Thymus (tissue), 11 donors: ENCODE measurements around the gene MOV10L1. TPM values are rescaled to one million over a fixed set of nuclear protein-coding genes. Genes with fewer than 3 reads are reported as not detected.
"Not testable (repeated sequence)": the region's sequence is repeated elsewhere in the genome, so short reads cannot be mapped to it uniquely, and the experiment has no call there.

Experiments used
- DNase-seq, 9 donors: peaks; one replicate each; pipeline ENCODE4 v3.0.0-alpha.2; 2013; ENCODE audit warnings: low spot score in 9 of 9, low read depth in 6 of 9, missing footprints in 1 of 9
- H3K27ac ChIP-seq, 2 donors: one replicate each; pipeline ENCODE4 v1.5.1; 2013; ENCODE audit warnings: control low read depth in 1 of 2, low read depth in 1 of 2, low read length in 1 of 2, mild to moderate bottlenecking in 1 of 2, moderate library complexity in 1 of 2
- H3K27me3 ChIP-seq, 2 donors: one replicate each; pipeline ENCODE4 v1.5.1; 2013; ENCODE audit warnings: low read length in 1 of 2; ENCODE audit not compliant: control insufficient read depth in 2 of 2, insufficient read depth in 1 of 2
- H3K36me3 ChIP-seq, 2 donors: one replicate each; pipeline ENCODE4 v1.5.1; 2013; ENCODE audit warnings: low read length in 1 of 2, mild to moderate bottlenecking in 1 of 2, moderate library complexity in 1 of 2; ENCODE audit not compliant: control insufficient read depth in 2 of 2, insufficient read depth in 2 of 2
- H3K4me1 ChIP-seq, 2 donors: one replicate each; pipeline ENCODE4 v1.5.1; 2013; ENCODE audit warnings: low read length in 2 of 2; ENCODE audit not compliant: control insufficient read depth in 2 of 2, insufficient read depth in 2 of 2
- H3K4me3 ChIP-seq, 2 donors: one replicate each; pipeline ENCODE4 v1.5.1; 2013; ENCODE audit warnings: low read length in 2 of 2, control low read depth in 1 of 2, mild to moderate bottlenecking in 1 of 2
- H3K9me3 ChIP-seq, 2 donors: one replicate each; pipeline ENCODE4 v1.5.1; 2013; ENCODE audit warnings: low read length in 1 of 2, mild to moderate bottlenecking in 1 of 2; ENCODE audit not compliant: control insufficient read depth in 2 of 2, insufficient read depth in 1 of 2
- WGBS: extraction: QIAGEN DNeasy Blood & Tissue Kit; methylation state at CpG from one replicate; pipeline ENCODE4 v1.1.7; 2013; 5-methylcytosine and 5-hydroxymethylcytosine counted together
- polyA plus RNA-seq: library from polyadenylated mRNA; stranded (reverse); fragments of 200-250 nt; gene quantifications from one replicate; pipeline ENCODE4 v1.2.3, GENCODE V29; 2013
- total RNA-seq: library from RNA; stranded (reverse); fragments of 120-200 nt; gene quantifications from one replicate; pipeline ENCODE4 v1.2.4, GENCODE V29; 2013
- donor health status: healthy.

MOV10L1 gene
- total and polyA plus RNA-seq, 2 donors, result 0.14 to 0.32 TPM

- H3K4me3 ChIP-seq, result no peak overlapping the region
- no peak overlapping the region for H3K27ac ChIP-seq
- H3K9me3 ChIP-seq, result no peaks in the 10 kb centered on the region
- no peak for DNase-seq
- no peaks in the 10 kb centered on the region for H3K4me1 ChIP-seq
- no peaks in the 10 kb centered on the region for H3K36me3 ChIP-seq
- 95% methylated on average over 7 of the region's 7 CpGs for WGBS
- H3K27me3 ChIP-seq, result peaks cover 0 to 13% of the 10 kb centered on the region in 2 donors
These were observed 63.9 kb downstream of the MOV10L1 start for GRCh38 chr22:50153756-50154140.

GRCh38 chr22:50157709-50158375 lies 68.0 kb downstream of the MOV10L1 start:
- 89% methylated on average over 21 of the region's 21 CpGs for WGBS

GRCh38 chr22:50160947-50161346 lies 71.1 kb downstream of the MOV10L1 start:
- Histone ChIP-seq H3K27me3 (peaks cover 0 to 20% of the 10 kb centered on the region in 2 donors), H3K36me3 (no peaks in the 10 kb centered on the region), H3K27ac (no peak overlapping the region), H3K4me1 (no peaks in the 10 kb centered on the region), H3K4me3 (no peak overlapping the region), H3K9me3 (no peaks in the 10 kb centered on the region)
- no peak for DNase-seq
- WGBS, result 95% methylated on average over 7 of the region's 7 CpGs

More at GRCh38 chr22:50157709-50158375, 68.0 kb downstream of the MOV10L1 start:
- DNase-seq, result no peak
- peaks cover 0 to 14% of the 10 kb centered on the region in 2 donors for H3K27me3 ChIP-seq
- H3K9me3 ChIP-seq, result no peaks in the 10 kb centered on the region
- no peak overlapping the region for H3K4me3 ChIP-seq
- H3K27ac ChIP-seq, result peak overlapping the region in 1 of 2 donors; percentile 42
- H3K36me3 ChIP-seq, result no peaks in the 10 kb centered on the region
- no peaks in the 10 kb centered on the region for H3K4me1 ChIP-seq

- no peak for DNase-seq
- Histone ChIP-seq H3K36me3 (no peaks in the 10 kb centered on the region), H3K4me1 (no peaks in the 10 kb centered on the region), H3K27me3 (peaks cover 0 to 20% of the 10 kb centered on the region in 2 donors), H3K27ac (no peak overlapping the region), H3K4me3 (no peak overlapping the region), H3K9me3 (no peaks in the 10 kb centered on the region)
- 92% methylated on average over 23 of the region's 23 CpGs for WGBS
These were observed 71.9 kb downstream of the MOV10L1 start for GRCh38 chr22:50161508-50162390.

- Histone ChIP-seq H3K27ac (no peak overlapping the region), H3K27me3 (peaks cover 0 to 23% of the 10 kb centered on the region in 2 donors), H3K9me3 (no peaks in the 10 kb centered on the region), H3K4me3 (no peak overlapping the region), H3K36me3 (no peaks in the 10 kb centered on the region), H3K4me1 (no peaks in the 10 kb centered on the region)
- WGBS, result 87% methylated on average over 10 of the region's 10 CpGs
- no peak for DNase-seq
These were observed 72.7 kb downstream of the MOV10L1 start for GRCh38 chr22:50162391-50162956.

- H3K27me3 ChIP-seq, result peaks cover 17 to 35% of the 10 kb centered on the region in 2 donors
- no peak overlapping the region for H3K4me3 ChIP-seq
- no peak overlapping the region for H3K27ac ChIP-seq
- 98% methylated on average over 28 of the region's 28 CpGs for WGBS
- H3K4me1 ChIP-seq, result no peaks in the 10 kb centered on the region
- no peaks in the 10 kb centered on the region for H3K9me3 ChIP-seq
- no peak for DNase-seq
- H3K36me3 ChIP-seq, result no peaks in the 10 kb centered on the region
These were observed 75.8 kb downstream of the MOV10L1 start for GRCh38 chr22:50165436-50166123.

GRCh38 chr22:50167689-50168489 lies 78.1 kb downstream of the MOV10L1 start:
- Histone ChIP-seq H3K4me1 (no peaks in the 10 kb centered on the region), H3K36me3 (no peaks in the 10 kb centered on the region), H3K4me3 (no peak overlapping the region), H3K9me3 (no peaks in the 10 kb centered on the region), H3K27ac (no peak overlapping the region), H3K27me3 (peaks cover 35 to 55% of the 10 kb centered on the region in 2 donors)
- WGBS, result 87% methylated on average over 11 of the region's 11 CpGs
- no peak for DNase-seq

GRCh38 chr22:50168490-50169180 lies 78.8 kb downstream of the MOV10L1 start:
- WGBS, result 96% methylated on average over 5 of the region's 5 CpGs
- not testable (repeated sequence) for H3K9me3 ChIP-seq, DNase-seq, H3K4me3 ChIP-seq, H3K4me1 ChIP-seq, H3K27ac ChIP-seq, H3K36me3 ChIP-seq
- H3K27me3 ChIP-seq, result peaks cover 35 to 63% of the 10 kb centered on the region in 2 donors
